Measurements from ENCODE around the gene PHF23. TPM values are rescaled to one million over a fixed set of nuclear protein-coding genes. Genes with fewer than 3 reads are reported as not detected.

PHF23 gene
- total and polyA plus RNA-seq, 2 of the 4 experiments (the other 2 are of a cell fraction): 44.8 to 58.5 TPM

DNA sequence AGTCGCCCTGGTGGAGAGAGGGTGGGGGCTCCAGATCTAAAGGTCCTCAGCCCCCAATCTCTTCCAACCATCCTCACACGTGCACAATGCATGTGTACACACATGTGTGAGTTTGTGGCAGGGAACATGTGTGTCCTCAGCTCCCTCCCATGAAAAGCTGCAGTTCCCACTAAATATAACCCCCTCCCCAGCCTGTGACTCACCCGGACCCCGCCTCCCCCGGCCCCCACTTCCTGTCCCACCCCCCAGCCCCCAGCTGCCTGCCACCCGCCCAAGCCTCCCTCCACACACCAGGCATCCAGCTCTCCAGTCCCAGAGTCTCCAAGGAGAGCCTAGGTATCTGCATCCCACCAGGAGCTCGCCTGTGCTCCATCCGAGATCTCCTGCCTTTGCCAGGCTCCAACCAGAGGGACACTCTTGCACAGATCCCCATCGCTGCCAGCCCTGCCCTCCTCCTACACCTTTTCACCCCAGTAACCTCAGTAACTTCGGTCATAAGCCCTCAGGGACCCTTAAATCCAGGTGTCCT is 23.5 kb downstream of the PHF23 start:
- Histone ChIP-seq H3K9ac (ENCODE audit: low read depth, low read length) (peak overlapping the region; percentile 70), H2AFZ (replicated peaks; ENCODE audit: low read length, poor library complexity) (peak overlapping the region; percentile 46), H3K23ac (ENCODE audit: low read depth, low read length) (peak overlapping the region; percentile 82), H3K9me1 (ENCODE audit: insufficient read depth, low read length) (peaks cover 21% of the 10 kb centered on the region), H3K56ac (ENCODE audit: extremely low read depth, insufficient read depth, low read length) (no peak overlapping the region), H3K27ac (ENCODE audit: insufficient read depth, low read length) (peak overlapping the region; percentile 56), H4K5ac (ENCODE audit: low read depth, low read length) (no peak overlapping the region), H2BK5ac (ENCODE audit: low read depth, low read length, poor library complexity, severe bottlenecking) (peak overlapping the region; percentile 31), H3K18ac (ENCODE audit: low read depth, low read length) (no peak overlapping the region), H4K20me1 (ENCODE audit: insufficient read depth, low read length) (peaks cover 58% of the 10 kb centered on the region), H2BK120ac (ENCODE audit: low read depth, low read length) (no peak overlapping the region), H2BK15ac (ENCODE audit: low read depth, low read length) (0 out of 3 replicates have a peak overlapping the region, but pooled peaks have one; percentile 6), H4K91ac (ENCODE audit: insufficient read depth, low read depth, low read length) (peak overlapping the region; percentile 29), H3K79me1 (ENCODE audit: low read depth in 1 of 2, low read length in 2 of 2) (peaks cover 4 to 78% of the 10 kb centered on the region in 2 experiments; a peak in 3 of 4 replicates), H2AK9ac (replicated peaks; ENCODE audit: low read depth, low read length, poor library complexity) (peak overlapping the region; percentile 97), H3K4me2 (ENCODE audit: low read depth, low read length) (peak overlapping the region; percentile 90), H3K9me3 (ENCODE audit: control insufficient read depth, insufficient read depth, low read length) (no peaks in the 10 kb centered on the region), H3K4me3 (ENCODE audit: insufficient read depth, low read depth, low read length) (peak overlapping the region; percentile 55), H4K8ac (ENCODE audit: low read depth in 2 of 2, low read length in 2 of 2) (peak overlapping the region in 1 of 2 experiments; percentile 30; a peak in 1 of 4 replicates), H3K36me3 (ENCODE audit: control insufficient read depth, insufficient read depth, low read length) (no peaks in the 10 kb centered on the region), H2AK5ac (ENCODE audit: low read depth, low read length) (peak overlapping the region; percentile 92), H2BK20ac (ENCODE audit: low read depth, low read length) (0 out of 2 replicates have a peak overlapping the region, but pooled peaks have one; percentile 9), H3K4me1 (ENCODE audit: control insufficient read depth, insufficient read depth, low read length) (peaks cover 21% of the 10 kb centered on the region), H3K27me3 (ENCODE audit: control insufficient read depth, insufficient read depth, low read length) (no peaks in the 10 kb centered on the region), H3K4ac (ENCODE audit: low read depth, low read length) (peak overlapping the region; percentile 76), H3K14ac (replicated peaks; ENCODE audit: low read depth, low read length) (peak overlapping the region; percentile 72)
- DNase-seq: peak; percentile 14
- 0% methylated on average over 3 of the region's 10 CpGs; no CpG with 5 or more reads in 1 of the 2 experiments for WGBS, 2 experiments (ENCODE audit: extremely low coverage in 2 of 2, insufficient read length in 1 of 2)
- CTCF ChIA-PET: interaction anchor here (0.8 kb wide), 1 partner anchor 305 kb away, joined by 3 read pairs; no protein-coding TSS in a partner anchor
- dilution Hi-C loops (cut with HindIII; ENCODE audit: low sequenced_read_pairs, unreplicated experiment) (no loop called here), in situ Hi-C loops (cut with MboI; ENCODE audit: low sequenced_read_pairs) (no loop called here), intact Hi-C loops (cut with micrococcal nuclease) (no loop called here)
- no peak for ATAC-seq (ENCODE audit: low read depth)
- no TSS peak for BruUV-seq (replicated peaks)
- TF ChIP-seq POLR2A (IDR thresholded peaks at IDR 0.05; ENCODE audit: low read depth, low read length) (0 out of 2 replicates have a peak, but pooled peaks have one; percentile 29), RCOR1 (IDR thresholded peaks at IDR 0.05; ENCODE audit: insufficient replicate concordance, low read length) (no peak), FOS (IDR thresholded peaks at IDR 0.05; ENCODE audit: low read depth, low read length) (no peak), CEBPB (IDR thresholded peaks at IDR 0.05; ENCODE audit: low read depth, low read length) (no peak)
- POLR2A ChIA-PET (ENCODE audit: unreplicated experiment): no interaction called here

Measured in IMR-90 (cell line).